ENCODE measurements around the gene LMF2.

LMF2 gene

DNA sequence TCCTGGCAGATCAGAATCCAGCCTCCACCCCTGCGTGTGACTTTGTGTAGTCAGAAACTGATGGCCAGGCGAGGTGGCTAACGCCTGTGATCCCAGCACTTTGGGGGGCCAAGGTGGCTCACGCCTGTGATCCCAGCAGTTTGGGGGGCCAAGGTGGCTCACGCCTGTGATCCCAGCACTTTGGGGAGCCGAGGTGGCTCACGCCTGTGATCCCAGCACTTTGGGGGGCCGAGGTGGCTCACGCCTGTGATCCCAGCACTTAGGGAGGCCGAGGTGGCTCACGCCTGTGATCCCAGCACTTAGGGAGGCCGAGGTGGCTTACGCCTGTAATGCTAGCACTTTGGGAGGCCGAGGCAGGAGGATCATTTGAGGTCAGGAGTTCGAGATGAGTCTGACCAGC is 5.7 kb upstream of the LMF2 start:
- H3K9ac ChIP-seq (ENCODE audit: low read length): no peak overlapping the region
- H3K27ac ChIP-seq (ENCODE audit: low read length): no peak overlapping the region
- H3K4me1 ChIP-seq (ENCODE audit: low read length): peaks cover 10% of the 10 kb centered on the region
- H4K20me1 ChIP-seq (ENCODE audit: insufficient read depth, low read length): peaks cover 4% of the 10 kb centered on the region; the same call in 1 of the 2 replicates
- no peak for TF ChIP-seq EZH2phosphoT487 (IDR thresholded peaks at IDR 0.05; ENCODE audit: low read depth)
- TF ChIP-seq, protein P1, sequence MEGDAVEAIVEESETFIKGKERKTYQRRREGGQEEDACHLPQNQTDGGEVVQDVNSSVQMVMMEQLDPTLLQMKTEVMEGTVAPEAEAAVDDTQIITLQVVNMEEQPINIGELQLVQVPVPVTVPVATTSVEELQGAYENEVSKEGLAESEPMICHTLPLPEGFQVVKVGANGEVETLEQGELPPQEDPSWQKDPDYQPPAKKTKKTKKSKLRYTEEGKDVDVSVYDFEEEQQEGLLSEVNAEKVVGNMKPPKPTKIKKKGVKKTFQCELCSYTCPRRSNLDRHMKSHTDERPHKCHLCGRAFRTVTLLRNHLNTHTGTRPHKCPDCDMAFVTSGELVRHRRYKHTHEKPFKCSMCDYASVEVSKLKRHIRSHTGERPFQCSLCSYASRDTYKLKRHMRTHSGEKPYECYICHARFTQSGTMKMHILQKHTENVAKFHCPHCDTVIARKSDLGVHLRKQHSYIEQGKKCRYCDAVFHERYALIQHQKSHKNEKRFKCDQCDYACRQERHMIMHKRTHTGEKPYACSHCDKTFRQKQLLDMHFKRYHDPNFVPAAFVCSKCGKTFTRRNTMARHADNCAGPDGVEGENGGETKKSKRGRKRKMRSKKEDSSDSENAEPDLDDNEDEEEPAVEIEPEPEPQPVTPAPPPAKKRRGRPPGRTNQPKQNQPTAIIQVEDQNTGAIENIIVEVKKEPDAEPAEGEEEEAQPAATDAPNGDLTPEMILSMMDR (IDR thresholded peaks at IDR 0.05; ENCODE audit: low read depth, low read length): no peak
- peaks cover 53% of the 10 kb centered on the region for H3K79me2 ChIP-seq (ENCODE audit: low read length)
- no peak overlapping the region for H2AFZ ChIP-seq (ENCODE audit: low read depth, low read length)
- no peaks in the 10 kb centered on the region for H3K9me3 ChIP-seq (ENCODE audit: insufficient read depth, low read length)
- no peaks in the 10 kb centered on the region for H3K27me3 ChIP-seq (ENCODE audit: low read depth, low read length)
- H3K4me2 ChIP-seq (ENCODE audit: low read length): no peak overlapping the region
- no peaks in the 10 kb centered on the region for H3K36me3 ChIP-seq (replicated peaks; ENCODE audit: low read depth, low read length)
- no peak overlapping the region for H3K4me3 ChIP-seq (ENCODE audit: low read length)

DNA sequence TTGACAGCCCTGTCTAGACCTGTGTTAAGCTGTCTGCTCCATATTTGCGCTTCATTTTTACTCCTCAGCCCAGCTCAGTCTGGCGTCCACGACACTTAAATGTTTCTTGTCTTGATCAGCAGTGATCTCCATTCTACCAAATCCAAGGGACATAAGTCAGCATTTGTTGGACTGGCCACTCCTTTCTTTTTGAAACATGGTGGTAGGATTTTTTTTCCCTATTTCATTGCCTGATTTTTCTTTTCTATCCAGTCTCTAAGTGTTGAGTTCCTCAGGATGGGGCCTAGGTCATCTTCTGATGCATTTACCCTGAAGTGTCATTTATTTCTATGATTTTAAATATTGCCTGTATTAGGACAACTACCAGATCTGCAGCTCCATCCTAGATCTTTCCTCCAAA is 1.4 kb upstream of the LMF2 start:
- Histone ChIP-seq H3K9ac (ENCODE audit: low read length) (peak overlapping the region; percentile 67), H3K27ac (ENCODE audit: low read length) (no peak overlapping the region), H3K36me3 (replicated peaks; ENCODE audit: low read depth, low read length) (no peaks in the 10 kb centered on the region), H3K4me1 (ENCODE audit: low read length) (peaks cover 15% of the 10 kb centered on the region), H3K4me2 (ENCODE audit: low read length) (peak overlapping the region; percentile 95), H2AFZ (ENCODE audit: low read depth, low read length) (no peak overlapping the region), H3K4me3 (ENCODE audit: low read length) (peak overlapping the region; percentile 90), H3K9me3 (ENCODE audit: insufficient read depth, low read length) (no peaks in the 10 kb centered on the region), H3K27me3 (ENCODE audit: low read depth, low read length) (no peaks in the 10 kb centered on the region), H4K20me1 (ENCODE audit: insufficient read depth, low read length) (0 out of 2 replicates have a peak, but pooled peaks cover 4% of the 10 kb centered on the region), H3K79me2 (ENCODE audit: low read length) (peaks cover 50% of the 10 kb centered on the region)
- TF ChIP-seq, protein P1 (IDR thresholded peaks at IDR 0.05; ENCODE audit: low read depth, low read length): no peak
- no peak for TF ChIP-seq EZH2phosphoT487 (IDR thresholded peaks at IDR 0.05; ENCODE audit: low read depth)

DNA sequence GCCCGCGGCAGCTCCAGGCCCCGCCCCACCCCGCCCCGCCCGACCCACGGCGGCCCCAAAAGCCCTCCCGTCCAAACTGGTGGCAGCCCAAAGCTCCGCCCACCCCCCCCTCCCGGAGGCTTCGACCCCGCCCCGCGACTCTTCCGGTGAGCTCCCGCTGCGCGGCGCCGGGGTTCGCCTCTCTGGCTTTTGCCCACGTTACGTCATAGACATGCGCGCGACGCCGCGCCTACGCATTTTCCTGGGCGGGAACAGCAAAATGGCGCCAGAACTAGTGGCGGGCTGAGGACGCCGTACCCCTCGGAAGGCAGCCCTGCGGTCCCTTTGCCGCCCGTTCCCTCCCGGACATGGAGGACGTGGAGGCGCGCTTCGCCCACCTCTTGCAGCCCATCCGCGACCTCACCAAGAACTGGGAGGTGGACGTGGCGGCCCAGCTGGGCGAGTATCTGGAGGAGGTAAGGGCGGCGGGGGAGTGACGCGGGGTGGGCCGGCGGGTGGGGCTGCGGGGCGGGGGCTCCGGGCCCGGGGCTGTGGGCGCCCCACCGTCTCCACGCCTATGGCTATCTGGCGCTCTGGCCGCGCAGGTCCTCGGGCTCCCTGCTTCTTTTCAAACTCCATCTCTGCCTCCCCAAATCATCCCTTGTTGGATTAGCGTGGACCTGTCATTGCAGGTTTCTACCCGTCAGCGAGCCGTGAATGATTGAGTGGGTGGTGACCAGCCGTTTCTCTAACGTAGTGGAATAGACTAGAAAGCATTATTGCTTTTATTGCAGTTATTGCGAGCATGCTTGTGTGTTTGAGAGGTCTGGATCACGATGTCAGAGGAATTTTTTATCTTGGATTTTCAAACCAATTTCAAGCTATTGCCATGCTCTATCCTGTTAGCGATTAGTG is 736 bp upstream of the LMF2 start, which contains the start of gene NCAPH2:
NCAPH2 (plus strand) TSS at position 234 of the 894 bp plus-strand sequence; CDS start at position 348, 114 bp downstream.
- Histone ChIP-seq H3K27me3 (ENCODE audit: low read depth, low read length) (no peaks in the 10 kb centered on the region), H3K4me3 (ENCODE audit: low read length) (peak within 1 kb of the TSS; percentile 100), H3K9ac (ENCODE audit: low read length) (peak within 1 kb of the TSS; percentile 99), H3K4me2 (ENCODE audit: low read length) (peak within 1 kb of the TSS; percentile 95), H3K4me1 (ENCODE audit: low read length) (peaks cover 15% of the 10 kb centered on the region), H3K36me3 (replicated peaks; ENCODE audit: low read depth, low read length) (no peaks in the 10 kb centered on the region), H3K9me3 (ENCODE audit: insufficient read depth, low read length) (no peaks in the 10 kb centered on the region), H3K27ac (ENCODE audit: low read length) (peak within 1 kb of the TSS; percentile 76), H2AFZ (ENCODE audit: low read depth, low read length) (peak within 1 kb of the TSS; percentile 83; the same call in 1 of the 2 replicates), H4K20me1 (ENCODE audit: insufficient read depth, low read length) (0 out of 2 replicates have a peak, but pooled peaks cover 4% of the 10 kb centered on the region), H3K79me2 (ENCODE audit: low read length) (peaks cover 44% of the 10 kb centered on the region)
- TF ChIP-seq, protein P1 (IDR thresholded peaks at IDR 0.05; ENCODE audit: low read depth, low read length): no peak
- no peak for TF ChIP-seq EZH2phosphoT487 (IDR thresholded peaks at IDR 0.05; ENCODE audit: low read depth)
